NCI-H1105 (cell line): Measurements from ENCODE around the gene MGLL.

Source experiments
- DNase-seq: peaks from one replicate; lab custom pipeline; 2025; lab: John Stamatoyannopoulos, UW

MGLL gene

DNA sequence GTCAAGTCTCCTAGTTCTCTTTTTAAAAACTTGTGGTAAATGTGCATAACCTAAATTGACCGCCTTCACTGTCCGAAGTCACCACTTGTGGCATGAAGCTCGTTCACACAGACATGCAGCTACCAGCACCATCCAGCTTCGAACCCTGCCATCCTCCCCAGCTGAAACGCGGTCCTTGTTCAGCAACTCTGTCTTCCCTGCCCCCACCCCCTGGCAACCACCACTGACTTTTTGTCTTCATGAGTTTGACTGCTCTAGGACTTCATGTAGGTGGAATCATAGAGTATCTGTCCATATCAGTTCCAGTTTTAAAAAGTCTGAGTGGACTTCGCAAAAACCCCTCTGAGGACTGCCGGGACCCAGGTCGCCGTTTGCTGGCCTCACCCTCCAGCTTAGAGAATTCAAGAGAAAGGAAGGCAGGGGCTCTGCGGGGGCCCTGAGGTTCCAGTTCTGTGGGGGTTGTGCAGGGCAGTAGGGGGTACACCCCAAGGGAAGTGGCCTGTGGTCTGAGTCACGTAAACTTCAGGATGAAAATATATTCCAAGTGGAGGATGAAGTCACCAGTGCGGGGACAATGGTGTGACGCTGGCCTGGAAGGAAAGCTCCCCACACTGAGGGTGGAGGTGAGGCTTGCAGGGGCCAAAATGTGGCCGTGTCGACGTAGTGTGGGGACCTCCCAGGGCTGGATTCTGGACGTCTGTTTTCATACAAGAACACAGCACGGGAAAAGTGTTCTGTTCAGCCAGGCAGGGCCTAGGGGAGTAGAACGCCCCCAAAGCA is 82.0 kb downstream of the MGLL start:
- DNase-seq = no peak

DNA sequence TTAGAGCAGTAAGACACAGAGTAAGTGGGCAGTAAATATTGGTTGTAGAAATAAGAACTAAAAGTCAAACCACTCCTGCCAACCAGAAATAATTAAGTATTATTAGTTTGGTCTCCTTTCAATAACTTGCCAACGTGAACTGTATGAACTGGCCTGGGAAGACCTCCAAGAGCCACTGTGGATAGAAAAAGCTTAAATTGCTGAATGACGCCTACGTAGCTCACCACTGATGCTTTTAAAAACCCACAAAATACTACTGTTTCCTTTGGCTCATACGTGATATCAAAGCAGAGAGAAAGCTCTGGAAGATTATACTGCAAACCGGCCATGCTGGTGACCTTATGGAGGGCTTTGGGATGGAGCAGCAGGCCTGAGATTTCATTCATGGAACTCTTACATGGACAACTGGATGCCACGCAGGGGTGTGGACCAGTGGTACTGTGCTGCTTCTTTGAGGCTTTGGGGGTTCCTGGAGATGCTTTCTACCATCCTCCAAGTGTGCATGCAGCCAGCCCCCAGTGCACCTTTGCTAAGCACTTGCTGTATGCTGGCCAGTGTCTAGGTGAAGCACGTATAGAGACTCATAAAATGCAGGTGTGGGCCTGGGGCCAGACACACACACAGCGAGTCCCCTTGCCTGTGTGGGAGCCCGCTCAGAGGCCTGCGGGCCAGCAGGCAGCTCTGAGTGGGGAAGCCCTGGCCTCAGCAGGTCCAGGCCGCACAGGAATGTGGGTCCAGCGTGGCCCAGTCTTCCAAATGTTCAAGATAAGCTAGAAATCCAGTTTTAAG is 82.8 kb downstream of the MGLL start:
- DNase-seq = no peak

DNA sequence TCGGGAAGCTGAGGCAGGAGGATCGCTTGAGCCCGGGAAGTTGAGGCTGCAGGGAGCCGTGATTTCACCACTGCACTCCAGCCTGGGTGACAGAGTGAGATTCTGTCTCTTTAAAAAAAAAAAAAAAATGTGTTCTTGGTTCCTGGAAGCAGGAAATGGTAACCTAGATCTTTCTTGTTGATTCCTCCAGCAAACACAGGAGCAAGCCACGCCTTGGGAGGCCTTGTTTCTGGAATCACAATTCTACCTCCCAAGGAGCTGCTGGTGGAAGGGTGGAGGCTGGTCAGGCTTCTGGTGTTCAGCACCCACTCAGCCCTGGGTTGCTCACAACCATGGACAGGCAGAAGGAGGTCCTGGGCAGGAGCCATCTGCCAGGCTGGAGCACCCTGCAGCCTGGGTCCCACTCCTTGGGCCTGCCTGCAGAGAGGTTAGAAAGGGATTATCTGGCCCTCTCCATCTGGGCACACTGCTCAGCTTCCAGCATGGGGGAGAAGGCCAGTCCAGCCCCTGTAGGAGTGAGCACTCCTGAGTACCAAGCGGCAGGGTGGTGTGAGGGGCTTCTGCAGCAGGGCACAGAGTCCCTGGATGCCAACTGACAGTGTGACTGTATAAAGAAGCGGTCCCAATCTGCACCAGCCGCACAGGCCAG is 84.0 kb downstream of the MGLL start:
- no peak for DNase-seq

DNA sequence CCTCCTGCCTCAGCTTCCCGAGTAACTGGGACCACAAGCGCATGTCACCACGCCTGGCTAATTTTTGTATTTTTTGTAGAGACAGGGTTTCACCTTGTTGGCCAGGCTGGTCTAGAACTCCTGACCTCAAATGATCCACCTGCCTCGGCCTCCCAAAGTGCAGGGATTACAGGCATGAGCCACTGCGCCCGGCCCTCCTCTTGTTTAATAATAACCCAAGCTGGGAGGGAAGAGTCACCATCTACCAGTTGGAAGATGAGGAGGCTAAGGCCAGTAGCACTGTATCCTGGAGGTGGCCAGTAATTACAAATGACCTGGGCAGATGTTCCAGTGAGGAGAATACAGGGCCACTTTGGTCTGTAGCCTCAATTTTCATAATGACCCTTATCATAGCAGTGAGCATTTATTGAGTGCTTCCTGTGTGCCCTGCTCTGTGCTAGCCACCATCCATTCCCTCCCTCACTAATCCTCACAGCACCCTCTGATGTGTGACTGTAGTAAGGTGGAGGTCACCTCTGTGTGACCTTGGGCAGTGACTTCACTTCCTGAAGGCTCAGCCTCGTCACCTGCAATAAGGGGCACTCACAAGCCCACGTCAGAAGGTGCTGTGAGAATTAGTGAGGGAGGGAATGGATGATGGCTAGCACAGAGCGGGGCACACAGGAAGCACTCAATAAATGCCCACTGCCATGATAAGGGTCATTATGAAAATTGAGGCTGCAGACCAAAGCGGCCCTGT is 85.3 kb downstream of the MGLL start:
- DNase-seq = no peak

DNA sequence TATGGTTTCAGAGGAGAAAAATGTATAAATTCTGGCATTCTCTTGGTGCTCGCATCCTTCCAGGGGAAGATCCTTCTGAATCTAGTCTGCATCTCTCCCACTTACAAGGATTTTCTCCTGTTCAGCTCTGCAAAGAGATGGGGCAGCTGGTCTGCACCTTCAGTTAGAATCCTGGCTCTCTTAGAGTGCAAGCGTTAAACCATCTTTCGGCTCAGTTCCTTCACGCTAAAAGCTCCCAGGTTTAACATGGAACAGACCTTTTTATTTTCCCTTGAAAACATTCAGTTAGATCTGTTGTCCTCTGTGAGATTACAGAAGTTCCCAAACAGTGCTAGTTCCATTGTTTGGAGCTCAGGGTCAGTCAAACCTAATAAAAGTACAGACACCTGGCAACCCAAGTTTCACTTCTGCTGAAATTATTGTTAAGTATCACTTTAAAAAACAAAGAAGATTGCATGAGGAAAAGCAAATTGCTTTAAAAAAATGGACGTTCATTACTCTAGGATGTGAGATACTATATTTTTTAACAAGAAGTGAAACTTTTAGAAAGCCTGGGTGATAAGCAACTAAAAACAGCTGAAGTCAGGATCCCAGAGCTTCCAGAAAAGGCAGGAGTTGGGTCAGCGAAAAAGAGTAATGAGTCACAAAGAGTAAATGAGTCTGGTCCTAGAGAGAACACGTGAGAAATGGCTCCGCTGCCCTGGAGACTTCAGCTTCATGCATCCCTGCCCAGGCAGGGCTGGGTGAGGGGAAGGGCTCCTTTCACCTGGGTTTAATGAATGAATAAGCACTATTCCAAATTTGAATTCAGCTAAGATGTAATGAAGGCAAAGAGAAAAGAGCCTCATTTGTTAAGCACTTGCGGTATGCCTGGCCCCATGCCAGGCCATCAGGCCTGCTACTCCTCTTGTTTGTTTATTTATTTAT is 86.3 kb downstream of the MGLL start:
- peak; percentile 37 for DNase-seq

DNA sequence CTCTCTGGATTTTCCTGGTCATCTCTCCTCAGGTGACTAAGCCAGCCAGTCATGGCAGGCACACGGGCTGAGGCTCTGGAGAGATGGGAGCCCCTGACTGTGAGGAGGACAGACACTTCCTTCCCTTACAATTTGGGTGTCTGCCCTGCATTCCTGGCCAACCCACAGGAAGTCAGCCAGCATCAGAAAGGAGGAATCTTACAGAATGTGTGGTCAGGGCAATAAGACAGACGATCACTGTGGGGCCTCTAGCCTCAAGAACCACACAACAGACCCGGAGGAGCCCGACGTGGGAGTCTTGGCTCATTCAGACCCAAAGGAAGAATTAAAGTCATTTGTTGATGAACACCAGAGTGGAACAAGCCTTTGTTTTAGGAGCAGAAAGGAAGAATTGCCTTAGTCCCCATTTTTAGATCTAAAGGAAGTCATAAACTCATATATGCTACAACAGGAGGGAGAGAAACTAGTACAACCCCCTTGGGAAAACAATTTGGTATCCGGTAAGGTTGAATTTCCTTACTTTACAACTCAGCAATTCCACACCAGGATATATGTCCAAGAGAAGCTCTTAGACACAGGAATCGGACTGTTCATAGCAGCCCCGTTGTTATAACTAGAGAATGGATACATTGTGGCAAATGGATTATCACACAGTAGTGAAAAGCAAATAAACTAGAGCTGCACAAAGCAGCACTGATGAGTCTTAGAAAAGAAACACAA is 87.4 kb downstream of the MGLL start:
- DNase-seq = no peak

DNA sequence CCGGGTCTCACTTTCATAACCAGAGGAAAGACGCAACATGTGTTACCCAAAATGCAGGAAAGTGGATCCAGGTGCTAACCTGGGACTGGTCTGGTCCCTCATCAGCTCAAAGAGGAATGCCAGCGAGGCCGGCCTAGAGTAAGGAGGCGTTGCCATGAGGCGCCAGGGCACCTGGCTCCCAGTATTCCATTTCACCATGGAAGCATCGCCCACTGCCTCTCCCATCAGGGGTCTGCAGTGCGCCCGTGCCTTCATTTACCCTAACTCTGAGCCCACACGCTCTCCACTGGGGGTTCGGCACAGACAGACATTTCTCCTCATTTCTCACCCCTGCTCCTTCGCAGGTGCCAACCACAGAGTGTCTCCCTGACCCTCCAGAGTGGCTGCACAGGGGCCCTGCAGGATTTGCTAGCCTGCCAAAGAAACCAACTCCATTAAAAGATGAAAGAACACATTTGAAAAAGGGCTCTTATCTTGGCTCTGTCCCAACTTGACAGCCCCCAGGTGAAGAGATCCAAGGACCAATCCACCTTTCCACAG is 88.1 kb downstream of the MGLL start:
- DNase-seq = no peak

DNA sequence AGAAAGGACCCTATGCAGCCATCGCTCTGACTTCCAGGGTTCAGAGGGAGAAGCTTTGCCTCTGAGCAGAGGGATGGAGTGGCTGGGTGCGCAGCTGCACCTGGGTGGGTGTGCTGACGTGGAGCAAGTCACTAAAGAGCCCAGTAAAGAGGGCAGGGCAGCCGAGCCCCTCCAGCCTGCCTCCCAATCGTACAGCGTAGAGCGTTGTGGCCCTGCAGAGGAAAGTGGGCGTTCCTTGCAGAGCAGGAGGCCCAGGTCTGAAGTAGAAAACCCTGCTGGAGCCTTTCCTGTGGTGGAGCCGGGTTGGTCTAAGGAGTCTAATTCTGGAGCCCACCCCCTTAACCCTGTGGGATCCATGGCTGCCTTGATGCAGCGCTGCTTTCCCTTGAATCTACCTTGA is 88.5 kb downstream of the MGLL start:
- DNase-seq = no peak

DNA sequence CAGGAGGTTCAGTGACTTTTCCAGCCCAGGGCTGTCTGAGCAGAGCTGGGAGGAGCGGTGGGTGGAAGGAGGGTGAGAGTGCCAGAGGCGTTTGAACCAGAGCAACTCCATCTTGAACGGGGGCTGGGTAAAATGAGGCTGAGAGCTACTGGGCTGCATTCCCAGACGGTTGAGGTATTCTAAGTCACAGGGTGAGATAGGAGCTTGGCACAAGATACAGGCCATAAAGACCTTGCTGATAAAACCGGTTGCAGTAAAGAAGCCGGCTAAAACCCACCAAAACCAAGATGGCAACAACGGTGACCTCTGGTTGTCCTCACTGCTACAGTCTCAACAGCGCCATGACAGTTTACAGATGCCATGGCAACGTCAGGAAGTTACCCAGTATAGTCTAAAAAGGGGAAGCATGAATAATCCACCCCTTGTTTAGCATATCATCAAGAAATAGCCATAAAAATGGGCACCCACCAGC is 89.4 kb downstream of the MGLL start:
- DNase-seq = no peak

DNA sequence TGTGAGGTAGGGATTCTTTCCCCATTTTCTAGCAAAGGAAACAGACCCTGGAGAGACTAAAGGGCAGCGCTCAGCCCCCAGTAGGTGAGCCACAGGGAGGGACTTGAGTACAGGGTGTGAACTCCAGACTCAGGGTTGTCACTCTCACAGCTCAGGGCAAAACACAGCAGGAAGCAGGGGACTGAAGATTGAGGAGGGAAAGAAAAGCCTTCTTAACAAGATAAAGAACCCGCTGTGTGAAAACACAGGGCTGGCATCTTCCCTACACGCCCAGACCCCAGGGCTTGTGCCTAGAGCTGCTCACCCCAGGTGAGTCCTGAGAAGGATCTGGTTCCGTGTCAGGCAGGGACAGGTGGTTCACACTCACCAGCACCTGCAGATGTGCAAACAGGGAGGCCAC is 90.0 kb downstream of the MGLL start:
- no peak for DNase-seq

DNA sequence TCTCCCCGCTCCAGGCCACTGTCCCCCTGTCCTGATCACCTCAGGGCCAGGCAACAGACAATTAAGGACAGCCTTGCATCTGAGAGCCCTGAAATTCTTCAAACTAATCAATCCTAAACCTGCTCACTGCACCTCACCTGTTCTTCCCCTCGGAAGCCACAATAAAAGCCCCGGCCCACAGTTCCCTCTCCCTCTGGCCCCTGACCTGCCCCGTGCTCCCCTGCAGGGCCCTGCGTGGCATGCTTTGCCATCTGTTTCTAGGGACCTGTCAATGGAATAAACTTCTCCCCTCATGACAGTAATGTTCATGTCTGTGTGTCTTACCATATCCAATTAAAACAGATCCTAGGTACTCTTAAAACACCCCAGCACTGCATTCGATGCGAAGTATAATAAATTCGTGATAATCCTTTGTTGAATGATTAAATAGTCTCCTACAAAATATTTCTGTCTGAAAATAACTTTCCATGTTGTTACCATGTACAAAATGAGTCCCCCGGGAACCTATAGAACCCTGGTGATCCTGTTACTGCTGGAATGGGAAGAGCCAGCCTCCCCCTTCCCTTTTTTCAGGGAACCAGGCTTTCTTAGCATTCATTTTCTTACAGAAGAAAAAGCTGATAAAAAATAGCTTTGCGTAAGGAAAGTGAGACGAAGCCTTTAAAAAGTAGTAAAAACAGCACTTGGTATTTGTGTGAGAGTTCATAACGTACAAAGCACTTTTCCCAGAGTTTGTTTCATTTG is 90.6 kb downstream of the MGLL start:
- no peak for DNase-seq

DNA sequence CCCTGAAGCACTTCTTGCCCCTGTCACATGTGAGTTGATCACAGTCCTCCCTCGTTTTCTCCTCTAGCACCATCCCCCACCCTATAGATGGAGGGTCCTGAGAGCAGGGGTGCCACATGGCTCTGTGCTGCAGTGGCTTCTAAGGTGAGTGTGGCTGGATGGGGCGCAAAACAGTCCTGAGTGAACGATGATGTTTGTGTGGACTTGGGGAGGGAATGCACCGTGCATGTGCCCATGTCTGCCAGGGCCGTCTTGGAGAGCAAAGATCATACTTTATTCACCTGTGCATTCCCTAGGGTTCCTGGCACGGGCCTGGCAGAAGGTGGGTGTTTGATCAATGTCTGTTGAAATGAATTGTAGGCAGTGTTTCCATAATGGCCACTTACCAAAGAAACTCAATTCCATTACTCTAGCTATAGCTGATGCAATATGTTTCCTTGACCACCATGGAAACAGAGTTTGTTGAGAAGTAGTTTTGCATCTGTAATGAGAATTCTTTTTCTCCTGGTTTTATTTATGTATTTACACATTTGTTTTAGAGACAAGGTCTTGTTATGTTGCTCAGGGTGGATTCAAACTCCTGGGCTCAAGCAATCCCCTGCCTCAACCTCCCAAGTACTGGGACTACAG is 91.5 kb downstream of the MGLL start:
- DNase-seq = no peak

DNA sequence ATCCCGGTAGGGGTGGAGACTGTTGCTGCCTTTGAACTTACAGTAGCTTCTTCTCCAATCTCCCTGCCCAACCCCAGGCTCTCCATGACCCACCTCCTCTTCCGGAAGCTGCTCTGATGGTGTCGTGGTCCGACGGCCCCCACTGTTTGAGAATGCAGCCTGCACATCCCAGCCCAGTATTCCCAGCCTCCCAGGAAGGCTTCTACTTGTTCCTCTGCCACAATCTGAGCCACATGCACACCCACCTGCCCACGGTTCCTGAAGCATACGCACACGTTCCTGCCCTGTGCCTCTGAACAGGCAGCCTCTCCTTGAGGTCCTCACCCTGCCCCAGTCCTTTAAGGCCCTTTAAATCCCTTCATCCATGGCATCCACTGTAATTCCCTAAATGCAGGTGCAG is 92.1 kb downstream of the MGLL start:
- DNase-seq = no peak

DNA sequence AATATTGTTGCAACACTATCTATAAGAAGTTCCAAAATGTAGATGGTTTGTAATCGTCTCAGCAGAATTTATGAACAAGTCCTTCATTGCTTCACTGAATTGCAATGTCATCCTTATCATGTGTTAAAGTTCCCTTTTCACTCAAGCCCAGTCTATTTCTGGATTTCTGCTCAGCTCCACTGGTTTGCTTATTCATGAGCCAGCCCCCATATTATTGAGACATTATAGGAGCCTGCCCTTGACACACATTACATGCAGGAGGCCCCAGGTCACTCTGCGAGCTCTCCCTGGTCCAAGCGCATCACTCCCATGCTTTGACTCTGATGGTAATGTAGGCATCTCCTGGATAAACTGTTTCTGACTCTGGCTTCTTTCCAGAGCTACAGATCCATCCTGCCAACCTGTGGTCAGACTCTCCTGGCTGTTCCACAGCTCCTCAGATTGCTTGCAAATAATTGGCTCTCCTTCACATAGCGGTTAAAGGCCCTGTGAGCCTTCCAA is 92.7 kb downstream of the MGLL start:
- no peak for DNase-seq

DNA sequence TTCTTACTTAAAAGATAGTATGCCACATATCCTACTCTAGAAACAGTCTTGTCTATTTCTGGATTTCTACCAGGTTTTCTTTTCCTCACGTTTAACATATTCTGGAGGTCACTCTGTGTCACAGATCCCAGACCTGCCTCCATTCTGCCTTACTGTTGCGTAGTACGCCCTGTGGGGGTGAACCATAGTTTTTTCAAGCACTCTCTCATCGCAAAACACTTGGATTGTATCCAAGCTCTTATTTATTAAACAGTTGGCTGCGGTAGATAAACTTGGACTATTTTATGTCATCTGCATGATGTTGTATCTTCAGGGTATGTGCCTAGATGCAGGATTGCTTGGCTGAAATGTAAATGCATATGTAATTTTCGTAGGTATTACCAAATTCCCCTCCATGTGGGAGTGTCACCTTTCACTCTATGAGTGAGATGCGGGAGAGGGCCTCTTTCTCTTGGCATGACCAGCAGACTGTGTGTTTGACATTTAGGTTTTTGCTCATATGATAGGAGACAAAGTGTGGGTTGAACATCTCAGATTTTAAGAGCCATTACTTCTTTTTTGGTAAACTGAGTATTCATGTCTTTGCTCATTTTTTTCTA is 93.8 kb downstream of the MGLL start:
- peak; percentile 40 for DNase-seq

DNA sequence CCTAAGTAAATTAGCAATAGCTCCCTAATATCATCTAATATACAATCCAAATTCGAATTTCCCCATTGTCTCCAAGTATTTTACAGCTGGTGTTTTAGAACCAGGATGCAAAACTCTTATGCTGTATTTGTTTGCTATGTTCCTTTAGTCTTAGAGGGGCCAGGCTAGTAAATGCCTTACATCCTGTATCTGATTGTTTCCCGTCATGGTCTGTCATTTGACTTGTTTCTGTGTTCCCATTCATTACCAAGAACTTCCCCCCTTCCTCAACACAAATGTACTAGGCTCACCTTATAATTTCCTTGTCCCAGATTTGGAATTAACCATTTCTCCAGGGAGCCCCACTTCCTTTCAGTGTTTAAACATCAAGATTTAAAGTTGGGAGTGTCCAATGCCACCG is 95.4 kb downstream of the MGLL start:
- no peak for DNase-seq

DNA sequence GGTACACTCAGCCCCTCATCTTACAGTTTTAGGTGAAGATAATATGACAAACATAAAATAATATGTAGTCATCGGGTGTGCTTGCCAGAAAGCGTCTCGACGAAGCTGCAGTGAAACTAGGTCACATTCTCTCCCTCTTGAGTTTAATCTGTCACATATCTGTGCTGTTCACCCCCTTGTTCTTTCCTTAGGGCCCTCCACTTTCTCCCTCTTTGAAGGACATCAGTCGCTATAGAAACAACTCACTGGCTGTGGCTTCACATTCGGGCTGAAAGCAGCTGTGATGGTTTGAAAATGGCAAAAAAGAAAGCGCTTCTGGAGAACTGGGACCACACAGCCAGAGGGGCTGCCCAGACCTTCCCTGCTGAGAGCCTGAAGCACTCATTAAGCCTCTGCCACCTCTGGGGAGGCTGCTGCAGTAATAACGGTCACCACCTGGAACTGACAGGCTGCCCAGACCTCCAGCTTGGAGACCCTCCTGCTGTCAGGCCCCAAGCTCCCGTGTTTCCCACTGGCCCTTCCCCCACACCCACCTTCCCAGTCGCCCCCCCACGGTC is 99.2 kb downstream of the MGLL start:
- no peak for DNase-seq
